HCT116 (cell line): ENCODE data around the gene ZSWIM6. TPM values are rescaled to one million over a fixed set of nuclear protein-coding genes. Genes with fewer than 3 reads are reported as not detected.

Experiments used
- ATAC-seq: fragments of 200-7000 bp; cut with Tn5 transposase; 2 replicates; pipeline ENCODE4 v1.9.1; 2020; ENCODE audit warnings: mild to moderate bottlenecking, moderate library complexity
- BruUV-seq: library from RNA; stranded (reverse); fragments of 400-500 nt; replicated peaks from 2 replicates; lab custom pipeline; 2021; lab: Mats Ljungman, UMichigan
- CTCF ChIA-PET: fragments of 300-600 bp; sonication (Branson Sonifier 250); formaldehyde crosslinking; loops from one replicate; lab custom pipeline; 2021; ENCODE audit warnings: antibody characterized with exemption; lab: Charles Lee
- POLR2A ChIA-PET: fragments of 300-600, 350-600 bp; sonication (Branson Sonifier 250); formaldehyde crosslinking; loops from one replicate; lab custom pipeline; 2021; ENCODE audit warnings: antibody characterized with exemption; lab: Charles Lee
- RAD21 ChIA-PET, 2 experiments: fragments of 300-600 bp; sonication (Branson Sonifier 250); formaldehyde crosslinking; loops; one replicate each; lab custom pipeline; 2023; ENCODE audit warnings: low total read pairs in 2 of 2; ENCODE audit not compliant: uncharacterized antibody in 2 of 2, unreplicated experiment in 2 of 2, low non-redundant PET in 1 of 2; lab: Charles Lee
- DNase-seq: peaks from one replicate; pipeline ENCODE4 v3.0.0-alpha.2; 2010; ENCODE audit warnings: low read depth, low spot score
- H2AFZ ChIP-seq: fragments of 200-600 bp; shearing (Covaris generic), sonication (generic); 2 replicates; pipeline ENCODE4 v1.6.1; 2017; ENCODE audit warnings: low read depth, mixed run types, mixed read lengths, antibody characterized with exemption, low read length; ENCODE audit not compliant: poor library complexity, severe bottlenecking
- H3K27ac ChIP-seq: 2 replicates; pipeline ENCODE4 v1.5.1; 2012; ENCODE audit warnings: low read depth, low read length
- H3K27me3 ChIP-seq: fragments of 200-600 bp; sonication (generic); 2 replicates; pipeline ENCODE4 v1.6.1; 2016; ENCODE audit warnings: mixed run types, low read length, mixed read lengths; ENCODE audit not compliant: insufficient read depth
- H3K36me3 ChIP-seq, 2 experiments: fragments of 200-500 bp in 1 of 2; fragments of 200-600 bp in 1 of 2; sonication (Bioruptor generic) in 1 of 2; sonication (generic) in 1 of 2; 2 replicates each; pipeline versions ENCODE4 v1.5.1 to v1.6.1; 2014 to 2016; ENCODE audit warnings: low read length in 2 of 2, inconsistent platforms in 1 of 2, mixed read lengths in 1 of 2, mixed run types in 1 of 2; ENCODE audit not compliant: insufficient read depth in 2 of 2, control insufficient read depth in 1 of 2
- H3K4me1 ChIP-seq, 2 experiments: fragments of 200-600 bp in 1 of 2; sonication (generic) in 1 of 2; 2 replicates each; pipeline versions ENCODE4 v1.5.1 to v1.6.1; 2012 to 2017; ENCODE audit warnings: low read length in 2 of 2, inconsistent platforms in 1 of 2, mild to moderate bottlenecking in 1 of 2, mixed read lengths in 1 of 2, mixed run types in 1 of 2, moderate library complexity in 1 of 2; ENCODE audit not compliant: insufficient read depth in 2 of 2, control insufficient read depth in 1 of 2
- H3K4me2 ChIP-seq: fragments of 200-600 bp; sonication (generic); 2 replicates; pipeline ENCODE4 v1.6.1; 2017; ENCODE audit warnings: mixed run types, low read length, mixed read lengths
- H3K4me3 ChIP-seq, 2 experiments: fragments of 200-600 bp in 1 of 2; sonication (generic) in 1 of 2; replicated peaks in 1 of 2; 2 replicates each; pipeline ENCODE4 v1.5.1; 2011 to 2016; ENCODE audit warnings: low read length in 2 of 2, control low read depth in 1 of 2, low read depth in 1 of 2, mild to moderate bottlenecking in 1 of 2, mixed read lengths in 1 of 2, mixed run types in 1 of 2
- H3K79me2 ChIP-seq: fragments of 200-600 bp; sonication (generic); 2 replicates; pipeline ENCODE4 v1.6.1; 2017; ENCODE audit warnings: mild to moderate bottlenecking, mixed run types, low read length, moderate library complexity, mixed read lengths; ENCODE audit not compliant: insufficient read depth
- H3K9ac ChIP-seq: fragments of 200-600 bp; sonication (generic); 2 replicates; pipeline ENCODE4 v1.6.1; 2016; ENCODE audit warnings: low read length, mixed read lengths
- H3K9me2 ChIP-seq: fragments of 200-600 bp; sonication (generic), shearing (Covaris generic); 2 replicates; pipeline ENCODE4 v1.6.1; 2017; ENCODE audit warnings: mixed run types, mild to moderate bottlenecking, moderate library complexity; ENCODE audit not compliant: insufficient read depth
- H3K9me3 ChIP-seq, 2 experiments: fragments of 200-500 bp in 1 of 2; fragments of 200-600 bp in 1 of 2; sonication (Bioruptor generic) in 1 of 2; sonication (generic) in 1 of 2; 2 replicates each; pipeline ENCODE4 v1.6.1; 2014 to 2017; ENCODE audit warnings: low read length in 2 of 2, mixed read lengths in 2 of 2, inconsistent platforms in 1 of 2, low read depth in 1 of 2, mild to moderate bottlenecking in 1 of 2, mixed run types in 1 of 2, moderate library complexity in 1 of 2; ENCODE audit not compliant: control insufficient read depth in 1 of 2, insufficient read depth in 1 of 2
- H4K20me1 ChIP-seq: fragments of 200-600 bp; sonication (generic), shearing (Covaris generic); 2 replicates; pipeline ENCODE4 v1.6.1; 2017; ENCODE audit warnings: mixed run types, mild to moderate bottlenecking, moderate library complexity; ENCODE audit not compliant: insufficient read depth
- ATF3 ChIP-seq: IDR thresholded peaks from 2 replicates; pipeline ENCODE4 v1.6.1; 2012
- CBX3 ChIP-seq: IDR thresholded peaks from 2 replicates; pipeline ENCODE4 v1.6.1; 2012; ENCODE audit warnings: low read depth
- CEBPB ChIP-seq: IDR thresholded peaks from 2 replicates; pipeline ENCODE4 v1.6.1; 2012; ENCODE audit warnings: low read depth
- EGR1 ChIP-seq: IDR thresholded peaks from 2 replicates; pipeline ENCODE4 v1.6.1; 2012; ENCODE audit warnings: low read depth
- EZH2 ChIP-seq: fragments of 200-600 bp; sonication (generic); IDR thresholded peaks from 2 replicates; pipeline ENCODE4 v1.6.1; 2017; ENCODE audit warnings: antibody characterized with exemption, mixed run types
- EZH2phosphoT487 ChIP-seq: fragments of 200-600 bp; IDR thresholded peaks from 2 replicates; pipeline ENCODE4 v1.6.1; 2018; ENCODE audit warnings: antibody characterized with exemption, borderline replicate concordance
- FOSL1 ChIP-seq: IDR thresholded peaks from 2 replicates; pipeline ENCODE4 v1.6.1; 2012; ENCODE audit warnings: low read depth
- JUND ChIP-seq: IDR thresholded peaks from 2 replicates; pipeline ENCODE4 v1.6.1; 2012
- MAX ChIP-seq: IDR thresholded peaks from 2 replicates; pipeline ENCODE4 v1.6.1; 2012
- POLR2A ChIP-seq: IDR thresholded peaks from 2 replicates; pipeline ENCODE4 v1.7.0; 2011; ENCODE audit warnings: borderline replicate concordance; ENCODE audit not compliant: insufficient read depth, insufficient read length; ENCODE audit errors: extremely low read depth
- RAD21 ChIP-seq: IDR thresholded peaks from 2 replicates; pipeline ENCODE4 v1.6.1; 2012; ENCODE audit warnings: low read depth, mild to moderate bottlenecking
- SIN3A ChIP-seq: IDR thresholded peaks from 2 replicates; pipeline ENCODE4 v1.6.1; 2012; ENCODE audit warnings: low read depth
- SP1 ChIP-seq: IDR thresholded peaks from 2 replicates; pipeline ENCODE4 v1.6.1; 2012; ENCODE audit warnings: low read depth
- SRF ChIP-seq: IDR thresholded peaks from 2 replicates; pipeline ENCODE4 v1.6.1; 2012; ENCODE audit warnings: low read depth
- TCF7L2 ChIP-seq: IDR thresholded peaks from 2 replicates; pipeline ENCODE4 v1.7.0; 2011; ENCODE audit warnings: borderline replicate concordance, inconsistent platforms; ENCODE audit not compliant: insufficient read depth, insufficient read length; ENCODE audit errors: extremely low read depth
- YY1 ChIP-seq: IDR thresholded peaks from 2 replicates; pipeline ENCODE4 v1.6.1; 2011; ENCODE audit warnings: low read length, low read depth, moderate library complexity, mild to moderate bottlenecking; ENCODE audit not compliant: insufficient replicate concordance; ENCODE audit errors: extremely low read depth
- ZBTB33 ChIP-seq: IDR thresholded peaks from 2 replicates; pipeline ENCODE4 v1.6.1; 2011; ENCODE audit warnings: mild to moderate bottlenecking, low read length, moderate library complexity; ENCODE audit not compliant: insufficient replicate concordance; ENCODE audit errors: extremely low read depth
- ZFX ChIP-seq: fragments of 450-650 bp; IDR thresholded peaks from 2 replicates; pipeline ENCODE4 v1.6.1; 2017
- ZNF274 ChIP-seq: fragments of 200-500 bp; sonication (Bioruptor generic); IDR thresholded peaks from 2 replicates; pipeline ENCODE4 v1.6.1; 2014; ENCODE audit warnings: mild to moderate bottlenecking, low read depth, low read length, inconsistent platforms
- intact Hi-C: fragments of 100-400 bp; cut with micrococcal nuclease; formaldehyde crosslinking; loops from 2 replicates; pipeline ENCODE4 v1.10.0; 2022
- total RNA-seq: library from RNA; stranded (reverse); gene quantifications from one replicate; pipeline ENCODE4 v1.2.1, GENCODE V29; 2021; ENCODE audit not compliant: unreplicated experiment

The ZSWIM6 gene
- total RNA-seq, 1 experiment from 2014 or later: 7.4 TPM

- Histone ChIP-seq H3K4me3 (no peak overlapping the region), H2AFZ (no peak overlapping the region), H3K27ac (no peak overlapping the region), H3K4me2 (no peak overlapping the region), H3K4me1 (peaks cover 8 to 10% of the 10 kb centered on the region in 2 experiments), H4K20me1 (no peaks in the 10 kb centered on the region), H3K9me3 (no peaks in the 10 kb centered on the region), H3K79me2 (peaks cover 32% of the 10 kb centered on the region), H3K9me2 (no peaks in the 10 kb centered on the region), H3K9ac (no peak overlapping the region), H3K36me3 (no peaks in the 10 kb centered on the region), H3K27me3 (no peaks in the 10 kb centered on the region)
- ChIA-PET POLR2A (no interaction called here), CTCF (no interaction called here), RAD21 (no interaction called here)
- DNase-seq: no peak
- no peak for ATAC-seq
- intact Hi-C loops: no loop called here
- no TSS peak for BruUV-seq
- no peak for TF ChIP-seq JUND
- no peak for TF ChIP-seq CEBPB
- TF ChIP-seq ZBTB33: no peak
- no peak for TF ChIP-seq POLR2A
- no peak for TF ChIP-seq CBX3
- no peak for TF ChIP-seq SRF
- TF ChIP-seq ATF3: no peak
- no peak for TF ChIP-seq ZNF274
- TF ChIP-seq YY1: no peak
- TF ChIP-seq EGR1: no peak
- TF ChIP-seq SIN3A: no peak
- no peak for TF ChIP-seq RAD21
- no peak for TF ChIP-seq TCF7L2
- TF ChIP-seq FOSL1: no peak
- TF ChIP-seq EZH2: no peak
- no peak for TF ChIP-seq ZFX
- TF ChIP-seq MAX: no peak
- no peak for TF ChIP-seq SP1
- no peak for TF ChIP-seq EZH2phosphoT487
These were observed 54.2 kb downstream of the ZSWIM6 start for GRCh38 chr5:61386045-61386800.
